Natural killer cell (primary cell): Measurements from ENCODE around the gene ZNF74. TPM values are rescaled to one million over a fixed set of nuclear protein-coding genes. Genes with fewer than 3 reads are reported as not detected.

Experiments used
- ATAC-seq, 3 donors: fragments of 150-1000 bp in 2 of 3; fragments of 200-7000 bp in 1 of 3; cut with Tn5 transposase; 1 replicate in 1 of 3; 2 replicates in 2 of 3; pipeline ENCODE4 v1.10.0; 2021; ENCODE audit warnings: mild to moderate bottlenecking in 2 of 3, moderate library complexity in 2 of 3
- DNase-seq, 2 donors: peaks; one replicate each; pipeline versions ENCODE4 v3.0.0 to v3.0.0-alpha.2; 2013 to 2021; ENCODE audit warnings: mixed read lengths in 1 of 2
- H3K27ac ChIP-seq: one replicate; pipeline ENCODE4 v1.5.1; 2013; ENCODE audit warnings: mild to moderate bottlenecking, low read length
- H3K27me3 ChIP-seq: one replicate; pipeline ENCODE4 v1.6.1; 2013; ENCODE audit warnings: low read length; ENCODE audit not compliant: control insufficient read depth, insufficient read depth
- H3K36me3 ChIP-seq: one replicate; pipeline ENCODE4 v1.6.1; 2013; ENCODE audit warnings: low read length; ENCODE audit not compliant: control insufficient read depth, insufficient read depth
- H3K4me1 ChIP-seq: one replicate; pipeline ENCODE4 v1.6.1; 2013; ENCODE audit warnings: low read length; ENCODE audit not compliant: control insufficient read depth, insufficient read depth
- H3K4me3 ChIP-seq: one replicate; pipeline ENCODE4 v1.5.1; 2013; ENCODE audit warnings: low read length
- H3K9me3 ChIP-seq: one replicate; pipeline ENCODE4 v1.6.1; 2013; ENCODE audit warnings: low read length; ENCODE audit not compliant: control insufficient read depth, insufficient read depth
- H3K27ac Mint-ChIP-seq, 2 donors: one replicate each; pipeline ENCODE4 v1.8.0; 2022; ENCODE audit warnings: mild to moderate bottlenecking in 2 of 2, mixed read lengths in 2 of 2, moderate library complexity in 1 of 2
- H3K27me3 Mint-ChIP-seq, 2 donors: one replicate each; pipeline ENCODE4 v1.8.0; 2022; ENCODE audit warnings: low read depth in 2 of 2, mixed read lengths in 2 of 2
- H3K36me3 Mint-ChIP-seq: one replicate; pipeline ENCODE4 v1.8.0; 2022; ENCODE audit warnings: mixed read lengths
- H3K4me1 Mint-ChIP-seq, 2 donors: one replicate each; pipeline ENCODE4 v1.8.0; 2022; ENCODE audit warnings: mixed read lengths in 2 of 2
- H3K4me3 Mint-ChIP-seq: one replicate; pipeline ENCODE4 v1.8.0; 2022; ENCODE audit warnings: mild to moderate bottlenecking, moderate library complexity, mixed read lengths
- H3K9me3 Mint-ChIP-seq, 2 donors: one replicate each; pipeline ENCODE4 v1.8.0; 2022; ENCODE audit warnings: mixed read lengths in 2 of 2
- WGBS: methylation state at CpG from one replicate; pipeline ENCODE4 v1.1.7; 2013; ENCODE audit warnings: missing lambda C conversion rate; ENCODE audit not compliant: insufficient coverage; 5-methylcytosine and 5-hydroxymethylcytosine counted together
- intact Hi-C: fragments of 100-400 bp; cut with micrococcal nuclease; formaldehyde crosslinking; loops from one replicate; pipeline ENCODE4 v1.14.2; 2022
- total RNA-seq, 4 donors: library from RNA; stranded (reverse); fragments of 120-200 nt in 1 of 4; gene quantifications; one replicate each; pipeline versions ENCODE4 v1.2.3 to v1.2.4, GENCODE V29; 2013 to 2022
- TF ChIP-seq, protein P1 (sequence below): fragments of 200-600 bp; IDR thresholded peaks from one replicate; pipeline ENCODE4 v1.8.0; 2022; ENCODE audit warnings: antibody characterized with exemption

The ZNF74 gene
- total RNA-seq, 3 donors from 2014 or later (not counting 1 experiment from before 2014, with no cell fraction given): 7.7 to 18.2 (median 10.4) TPM

- Mint-ChIP-seq H3K27ac (no peak overlapping the region), H3K4me1 (no peaks in the 10 kb centered on the region), H3K4me3 (peak overlapping the region; percentile 45), H3K27me3 (no peaks in the 10 kb centered on the region), H3K9me3 (no peaks in the 10 kb centered on the region), H3K36me3 (no peaks in the 10 kb centered on the region)
- intact Hi-C loops: loop anchor here (1.0 to 5.0 kb wide), 4 partner anchors 38 to 324 kb away; no protein-coding TSS in a partner anchor
- Histone ChIP-seq H3K4me3 (peak overlapping the region; percentile 23), H3K36me3 (no peaks in the 10 kb centered on the region), H3K27ac (no peak overlapping the region), H3K4me1 (peaks cover 8% of the 10 kb centered on the region), H3K9me3 (no peaks in the 10 kb centered on the region), H3K27me3 (no peaks in the 10 kb centered on the region)
- DNase-seq (peak; percentile 74 to 90), ATAC-seq (peak; percentile 83 to 91 (median 90))
- TF ChIP-seq, protein P1, sequence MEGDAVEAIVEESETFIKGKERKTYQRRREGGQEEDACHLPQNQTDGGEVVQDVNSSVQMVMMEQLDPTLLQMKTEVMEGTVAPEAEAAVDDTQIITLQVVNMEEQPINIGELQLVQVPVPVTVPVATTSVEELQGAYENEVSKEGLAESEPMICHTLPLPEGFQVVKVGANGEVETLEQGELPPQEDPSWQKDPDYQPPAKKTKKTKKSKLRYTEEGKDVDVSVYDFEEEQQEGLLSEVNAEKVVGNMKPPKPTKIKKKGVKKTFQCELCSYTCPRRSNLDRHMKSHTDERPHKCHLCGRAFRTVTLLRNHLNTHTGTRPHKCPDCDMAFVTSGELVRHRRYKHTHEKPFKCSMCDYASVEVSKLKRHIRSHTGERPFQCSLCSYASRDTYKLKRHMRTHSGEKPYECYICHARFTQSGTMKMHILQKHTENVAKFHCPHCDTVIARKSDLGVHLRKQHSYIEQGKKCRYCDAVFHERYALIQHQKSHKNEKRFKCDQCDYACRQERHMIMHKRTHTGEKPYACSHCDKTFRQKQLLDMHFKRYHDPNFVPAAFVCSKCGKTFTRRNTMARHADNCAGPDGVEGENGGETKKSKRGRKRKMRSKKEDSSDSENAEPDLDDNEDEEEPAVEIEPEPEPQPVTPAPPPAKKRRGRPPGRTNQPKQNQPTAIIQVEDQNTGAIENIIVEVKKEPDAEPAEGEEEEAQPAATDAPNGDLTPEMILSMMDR: peak; percentile 78
- 24% methylated on average over 41 of the region's 42 CpGs for WGBS
Observed at GRCh38 chr22:20418211-20418788, 24.3 kb downstream of the ZNF74 start.

DNA sequence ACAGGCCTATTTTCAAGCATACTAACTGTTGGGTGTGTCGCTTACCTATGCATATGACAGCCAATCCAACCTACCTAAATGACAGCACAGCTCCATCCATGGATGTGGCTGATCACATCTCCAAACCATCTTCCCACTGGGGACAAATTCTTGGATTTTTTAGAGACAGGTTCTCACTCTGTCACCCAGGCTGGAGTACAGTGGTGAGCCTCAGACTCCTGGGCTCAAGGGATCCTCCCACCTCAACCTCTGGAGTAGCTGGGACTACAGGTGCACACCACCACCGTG is 25.7 kb downstream of the ZNF74 start:
- Histone ChIP-seq H3K36me3 (no peaks in the 10 kb centered on the region), H3K9me3 (no peaks in the 10 kb centered on the region), H3K4me3 (no peak overlapping the region), H3K4me1 (peaks cover 8% of the 10 kb centered on the region), H3K27ac (no peak overlapping the region), H3K27me3 (peaks cover 3% of the 10 kb centered on the region)
- Mint-ChIP-seq H3K36me3 (no peaks in the 10 kb centered on the region), H3K27me3 (peaks cover 0 to 7% of the 10 kb centered on the region in 2 donors), H3K9me3 (no peaks in the 10 kb centered on the region), H3K4me1 (peaks cover 0 to 5% of the 10 kb centered on the region in 2 donors), H3K4me3 (no peak overlapping the region), H3K27ac (no peak overlapping the region)
- intact Hi-C loops: loop anchor here (5.0 kb wide), 1 partner anchor 323 kb away; no protein-coding TSS in a partner anchor
- TF ChIP-seq, protein P1: no peak
- ATAC-seq (no peak), DNase-seq (no peak)
- WGBS: 100% methylated on average over 1 of the region's 2 CpGs

DNA sequence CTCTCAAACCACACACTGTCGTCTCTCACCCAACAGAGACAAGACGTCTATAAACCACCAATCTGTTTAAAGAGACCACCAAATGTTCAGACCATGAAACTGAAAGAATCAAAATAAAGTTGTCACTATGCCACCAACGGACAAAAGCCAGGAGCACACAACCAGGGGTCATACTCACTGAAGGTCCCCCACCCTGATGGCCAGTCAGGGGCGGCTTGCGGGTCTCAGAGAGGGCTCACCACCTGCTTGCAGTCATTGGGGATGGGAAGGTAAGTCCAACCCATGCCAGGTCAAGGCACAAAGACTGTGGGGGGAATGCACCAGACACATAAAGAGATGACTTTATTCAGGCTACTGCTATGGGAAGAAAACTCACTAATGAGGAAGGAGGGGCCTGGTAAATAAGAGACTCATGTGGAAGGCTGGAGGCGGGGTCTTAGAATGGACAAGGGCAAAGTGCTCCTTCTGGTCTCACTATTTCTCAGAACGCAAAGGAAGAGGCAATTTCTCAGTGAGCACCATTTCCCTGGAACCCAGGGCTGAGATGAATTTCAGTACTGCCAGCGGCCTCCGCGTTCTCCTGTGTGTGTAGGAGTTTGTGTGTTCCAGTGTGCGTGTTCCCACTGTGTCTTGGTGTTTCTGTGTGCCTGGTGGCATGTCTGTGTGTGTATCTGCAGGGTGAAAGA is 26.3 kb downstream of the ZNF74 start:
- Mint-ChIP-seq H3K36me3 (no peaks in the 10 kb centered on the region), H3K4me3 (no peak overlapping the region), H3K27ac (no peak overlapping the region), H3K27me3 (peaks cover 0 to 7% of the 10 kb centered on the region in 2 donors), H3K9me3 (no peaks in the 10 kb centered on the region), H3K4me1 (peaks cover 0 to 5% of the 10 kb centered on the region in 2 donors)
- intact Hi-C loops: loop anchor here (10.0 kb wide), 1 partner anchor 145 kb away; no protein-coding TSS in a partner anchor
- no peaks in the 10 kb centered on the region for H3K9me3 ChIP-seq
- DNase-seq (no peak), ATAC-seq (no peak)
- no peaks in the 10 kb centered on the region for H3K36me3 ChIP-seq
- 83% methylated on average over 11 of the region's 11 CpGs for WGBS
- no peak overlapping the region for H3K27ac ChIP-seq
- H3K27me3 ChIP-seq: peaks cover 7% of the 10 kb centered on the region
- TF ChIP-seq, protein P1: no peak
- no peak overlapping the region for H3K4me3 ChIP-seq
- H3K4me1 ChIP-seq: peaks cover 8% of the 10 kb centered on the region
